K562 (cell line): ENCODE data around the gene AKIRIN1. TPM values are rescaled to one million over a fixed set of nuclear protein-coding genes. Genes with fewer than 3 reads are reported as not detected.

Experiments
- ASH1L ChIP-seq: fragments of 450-650 bp; IDR thresholded peaks from 2 replicates; pipeline ENCODE4 v1.6.1; 2018; ENCODE audit warnings: borderline replicate concordance, mild to moderate bottlenecking, low read depth; ENCODE audit not compliant: partially characterized antibody
- ATF2 ChIP-seq: sonication (generic); formaldehyde crosslinking; IDR thresholded peaks from 2 replicates; pipeline ENCODE4 v1.8.1; 2022; ENCODE audit warnings: missing genetic modification reagents
- CBFA2T2 ChIP-seq: fragments of 450-650 bp; conservative IDR thresholded peaks from 2 replicates; pipeline ENCODE4 v1.6.1; 2017; ENCODE audit warnings: mild to moderate bottlenecking
- CBX3 ChIP-seq, 2 experiments: IDR thresholded peaks; 1 replicate in 1 of 2; 2 replicates in 1 of 2; pipeline ENCODE4 v1.6.1; 2012; ENCODE audit warnings: inconsistent platforms in 2 of 2, low read length in 2 of 2, borderline replicate concordance in 1 of 2, control low read depth in 1 of 2
- CBX8 ChIP-seq: fragments of 200-600 bp; sonication (generic); IDR thresholded peaks from 2 replicates; pipeline ENCODE4 v1.6.1; 2012; ENCODE audit warnings: borderline replicate concordance, mixed run types, low read depth, mild to moderate bottlenecking, moderate library complexity, mixed read lengths, low read length, control low read depth, inconsistent platforms; ENCODE audit not compliant: poor library complexity, severe bottlenecking; ENCODE audit errors: extremely low read depth
- CC2D1A ChIP-seq: fragments of 450-650 bp; IDR thresholded peaks from 2 replicates; pipeline ENCODE4 v1.6.1; 2017; ENCODE audit warnings: mild to moderate bottlenecking
- CREBBP ChIP-seq: IDR thresholded peaks from one replicate; pipeline ENCODE4 v1.6.1; 2012; ENCODE audit warnings: low read depth, mild to moderate bottlenecking, control low read depth, inconsistent platforms, low read length
- CTBP1 ChIP-seq: fragments of 450-650 bp; IDR thresholded peaks from 2 replicates; pipeline ENCODE4 v1.6.1; 2016; ENCODE audit warnings: borderline replicate concordance
- CTCF ChIP-seq, 3 experiments: IDR thresholded peaks in 2 of 3; conservative IDR thresholded peaks in 1 of 3; 2 replicates each; pipeline ENCODE4 v1.5.1; 2011 to 2012; ENCODE audit warnings: low read length in 3 of 3, mild to moderate bottlenecking in 3 of 3, control low read depth in 2 of 3, improper control_type of control experiment in 1 of 3, inconsistent platforms in 1 of 3, low read depth in 1 of 3, mixed read lengths in 1 of 3, moderate library complexity in 1 of 3; ENCODE audit not compliant: insufficient read depth in 2 of 3
- DEAF1 ChIP-seq: fragments of 450-650 bp; formaldehyde crosslinking; IDR thresholded peaks from 2 replicates; pipeline ENCODE4 v1.4.0; 2020; ENCODE audit warnings: mild to moderate bottlenecking, moderate library complexity
- FOXJ3 ChIP-seq: sonication (generic); formaldehyde crosslinking; IDR thresholded peaks from 2 replicates; pipeline ENCODE4 v1.4.0; 2020; ENCODE audit warnings: mild to moderate bottlenecking, missing genetic modification reagents
- JUNB ChIP-seq: fragments of 450-650 bp; formaldehyde crosslinking; conservative IDR thresholded peaks from 2 replicates; pipeline ENCODE4 v1.4.0; 2020; ENCODE audit warnings: mild to moderate bottlenecking
- LCOR ChIP-seq: sonication (generic); formaldehyde crosslinking; IDR thresholded peaks from 2 replicates; pipeline ENCODE4 v1.8.0; 2022; ENCODE audit warnings: mild to moderate bottlenecking, missing genetic modification reagents
- MAX ChIP-seq: sonication (generic); formaldehyde crosslinking; IDR thresholded peaks from 2 replicates; pipeline ENCODE4 v1.9.0; 2022; ENCODE audit warnings: mild to moderate bottlenecking, missing genetic modification reagents
- RHOXF2B ChIP-seq: fragments of 250-450 bp; sonication (Bioruptor Pico); conservative IDR thresholded peaks from 2 replicates; pipeline ENCODE4 v1.5.1; 2021
- SAP30 ChIP-seq: fragments of 200-600 bp; sonication (generic); IDR thresholded peaks from 2 replicates; pipeline ENCODE4 v1.6.1; 2012; ENCODE audit warnings: borderline replicate concordance, low read depth, mild to moderate bottlenecking, moderate library complexity, low read length, control low read depth, inconsistent platforms; ENCODE audit not compliant: insufficient read depth, poor library complexity, severe bottlenecking
- TBP ChIP-seq: optimal IDR thresholded peaks from 2 replicates; pipeline ENCODE3; 2011; ENCODE audit warnings: low read depth, low read length, improper control_type of control experiment
- ZBTB43 ChIP-seq: sonication (generic); formaldehyde crosslinking; IDR thresholded peaks from 2 replicates; pipeline ENCODE4 v1.8.0; 2023; ENCODE audit warnings: mild to moderate bottlenecking, missing genetic modification reagents
- ZFP1 ChIP-seq: fragments of 450-650 bp; formaldehyde crosslinking; IDR thresholded peaks from 2 replicates; pipeline ENCODE4 v1.4.0; 2020; ENCODE audit warnings: mild to moderate bottlenecking, mixed read lengths
- ZNF232 ChIP-seq: sonication (generic); formaldehyde crosslinking; IDR thresholded peaks from 2 replicates; pipeline ENCODE4 v1.8.0; 2022; ENCODE audit warnings: mild to moderate bottlenecking, missing genetic modification reagents
- ZNF431 ChIP-seq: sonication (generic); formaldehyde crosslinking; IDR thresholded peaks from 2 replicates; pipeline ENCODE4 v1.8.0; 2022; ENCODE audit warnings: mild to moderate bottlenecking, missing genetic modification reagents
- polyA plus RNA-seq, 8 experiments: library from polyadenylated mRNA; depleted of rRNA in 4 of 8; stranded (reverse) in 5 of 8; unstranded in 3 of 8; fragments of >200 nt; fragmentation: Nextera tagmentation in 2 of 8; fragmentation: Illumina TruSeq in 1 of 8; extraction: Ambion mirVana in 2 of 8; extraction: Trizol in 1 of 8; gene quantifications; 2 replicates each; pipeline versions ENCODE4 v1.2.1 to v1.2.3, GENCODE V29; 2011 to 2014; ENCODE audit warnings: inconsistent platforms in 1 of 8, missing spikeins in 1 of 8
- total RNA-seq, 7 experiments: library from RNA; depleted of rRNA in 6 of 7; stranded (reverse); fragments of >200 nt in 6 of 7; fragmentation: Illumina TruSeq in 2 of 7; extraction: Trizol in 2 of 7; gene quantifications; 2 replicates each; pipeline versions ENCODE4 v1.2.1 to v1.2.3, GENCODE V29; 2011 to 2021; ENCODE audit warnings: low replicate concordance in 1 of 7

Gene AKIRIN1
- total and polyA plus RNA-seq, 9 of the 15 experiments (the other 6 are each of a cell fraction or from before 2014, with no cell fraction given) = 11.5 to 139 (median 83.4) TPM

GRCh38 chr1:39026051-39026865 is 35.2 kb downstream of the AKIRIN1 start, which contains the start of gene NDUFS5 (continued):
- TF ChIP-seq CTCF (IDR thresholded peaks at IDR 0.05 in 2 of 3, conservative IDR thresholded peaks at IDR 0.05 in 1 of 3; ENCODE audit: insufficient read depth in 2 of 3, low read depth in 1 of 3, low read length in 3 of 3) (no peak), FOXJ3 (CRISPR knock-in tag) (no peak), CBX8 (no peak), ATF2 (CRISPR knock-in tag) (no peak), SAP30 (peak; percentile 57), ZNF431 (no peak), CTBP1 (0 out of 2 replicates have a peak, but pooled peaks have one; percentile 13), LCOR (no peak), CBFA2T2 (no peak), RHOXF2B (CRISPR knock-in tag) (no peak), DEAF1 (CRISPR knock-in tag) (no peak), ZFP1 (no peak), CBX3 (IDR thresholded peaks at IDR 0.05; ENCODE audit: borderline replicate concordance in 1 of 2, low read length in 2 of 2) (no peak), JUNB (CRISPR knock-in tag) (no peak), MAX (peak; percentile 72), CC2D1A (no peak), ASH1L (no peak), ZBTB43 (CRISPR knock-in tag) (no peak), CREBBP (no peak), ZNF232 (no peak), TBP (peak; percentile 92)
